Endothelial cell of umbilical vein (primary cell): Measurements from ENCODE around the gene BLTP3B. TPM values are rescaled to one million over a fixed set of nuclear protein-coding genes. Genes with fewer than 3 reads are reported as not detected.

ENCODE experiments used
- BruUV-seq: library from RNA; stranded (reverse); fragments of 400-500 nt; replicated peaks from 2 replicates; lab custom pipeline; 2021; lab: Mats Ljungman, UMichigan
- CTCF ChIA-PET: fragments of 300-600, 350-600 bp; sonication (Branson Sonifier 250); formaldehyde crosslinking; loops from one replicate; lab custom pipeline; 2021; ENCODE audit warnings: antibody characterized with exemption, inconsistent platforms; lab: Charles Lee
- POLR2A ChIA-PET: fragments of 300-600, 350-600 bp; sonication (Branson Sonifier 250); formaldehyde crosslinking; loops from one replicate; lab custom pipeline; 2021; ENCODE audit warnings: antibody characterized with exemption, inconsistent platforms; lab: Charles Lee
- DNase-seq: peaks from one replicate; pipeline ENCODE4 v3.0.0-alpha.2; 2011; ENCODE audit warnings: low read depth, low spot score
- FAIRE-seq: peaks from 2 replicates; lab custom pipeline; 2011; peaks lifted over from hg19 to GRCh38; lab: Jason Lieb, UNC
- H2AFZ ChIP-seq: 2 replicates; pipeline ENCODE4 v1.6.0; 2012; ENCODE audit warnings: low read depth, low read length, control low read depth, inconsistent platforms
- H3K27ac ChIP-seq: 2 replicates; pipeline ENCODE4 v1.5.1; 2011; ENCODE audit warnings: low read depth, mild to moderate bottlenecking, control low read depth, low read length, moderate library complexity; ENCODE audit not compliant: insufficient read depth
- H3K27me3 ChIP-seq, 2 experiments: 2 replicates each; pipeline versions ENCODE4 v1.6.0 to v1.6.1; 2011; ENCODE audit warnings: low read length in 2 of 2, mixed read lengths in 1 of 2; ENCODE audit not compliant: control insufficient read depth in 2 of 2, insufficient read depth in 2 of 2
- H3K36me3 ChIP-seq, 2 experiments: 2 replicates in 1 of 2; 3 replicates in 1 of 2; pipeline ENCODE4 v1.5.1; 2011; ENCODE audit warnings: low read length in 2 of 2, mild to moderate bottlenecking in 1 of 2, moderate library complexity in 1 of 2; ENCODE audit not compliant: control insufficient read depth in 2 of 2, insufficient read depth in 2 of 2; ENCODE audit errors: extremely low read depth in 1 of 2
- H3K4me1 ChIP-seq: 3 replicates; pipeline ENCODE4 v1.5.1; 2011; ENCODE audit warnings: mild to moderate bottlenecking, low read length; ENCODE audit not compliant: control insufficient read depth, insufficient read depth; ENCODE audit errors: extremely low read depth
- H3K4me2 ChIP-seq: 2 replicates; pipeline ENCODE4 v1.6.1; 2011; ENCODE audit warnings: low read length, control low read depth, mixed read lengths; ENCODE audit not compliant: insufficient read depth
- H3K4me3 ChIP-seq, 3 experiments: fragments of 200-600 bp in 1 of 3; sonication (generic), shearing (Covaris generic) in 1 of 3; replicated peaks in 1 of 3; 2 replicates each; pipeline ENCODE4 v1.5.1; 2011 to 2016; ENCODE audit warnings: control low read depth in 3 of 3, low read length in 3 of 3, mild to moderate bottlenecking in 2 of 3, inconsistent platforms in 1 of 3, low read depth in 1 of 3, moderate library complexity in 1 of 3; ENCODE audit not compliant: insufficient read depth in 1 of 3
- H3K79me2 ChIP-seq: 2 replicates; pipeline ENCODE4 v1.6.0; 2012; ENCODE audit warnings: low read length, inconsistent platforms; ENCODE audit not compliant: control insufficient read depth, insufficient read depth
- H3K9ac ChIP-seq: replicated peaks from 2 replicates; pipeline ENCODE3; 2011; ENCODE audit warnings: low read length, control low read depth; ENCODE audit not compliant: insufficient read depth; ENCODE audit errors: extremely low read depth
- H3K9me1 ChIP-seq: replicated peaks from 3 replicates; pipeline ENCODE4 v1.6.0; 2011; ENCODE audit warnings: mild to moderate bottlenecking, low read length; ENCODE audit not compliant: control insufficient read depth, insufficient read depth; ENCODE audit errors: extremely low read depth
- H3K9me3 ChIP-seq: replicated peaks from 2 replicates; pipeline ENCODE4 v1.5.1; 2012; ENCODE audit warnings: low read length, inconsistent platforms; ENCODE audit not compliant: control insufficient read depth, insufficient read depth
- H4K20me1 ChIP-seq: replicated peaks from 2 replicates; pipeline ENCODE3; 2011; ENCODE audit warnings: mild to moderate bottlenecking, low read length; ENCODE audit not compliant: control insufficient read depth, insufficient read depth; ENCODE audit errors: extremely low read depth
- EZH2 ChIP-seq: IDR thresholded peaks from 2 replicates; pipeline ENCODE4 v1.6.1; 2012; ENCODE audit warnings: borderline replicate concordance, low read depth, mild to moderate bottlenecking, moderate library complexity, low read length, inconsistent platforms; ENCODE audit not compliant: severe bottlenecking
- FOS ChIP-seq: IDR thresholded peaks from 2 replicates; pipeline ENCODE4 v1.6.1; 2011; ENCODE audit warnings: mild to moderate bottlenecking, low read length, moderate library complexity, borderline replicate concordance; ENCODE audit not compliant: insufficient read depth
- GATA2 ChIP-seq: IDR thresholded peaks from 2 replicates; pipeline ENCODE4 v1.7.0; 2011; ENCODE audit warnings: low read depth, mild to moderate bottlenecking, moderate library complexity, mixed read lengths, low read length; ENCODE audit not compliant: insufficient read length, insufficient read depth
- JUN ChIP-seq: IDR thresholded peaks from 2 replicates; pipeline ENCODE4 v1.6.1; 2011; ENCODE audit warnings: borderline replicate concordance, low read depth; ENCODE audit not compliant: insufficient read length, insufficient read depth
- MYC ChIP-seq: IDR thresholded peaks from one replicate; pipeline ENCODE4 v1.6.1; 2011; ENCODE audit warnings: mild to moderate bottlenecking, low read depth, low read length
- POLR2A ChIP-seq: IDR thresholded peaks from 2 replicates; pipeline ENCODE4 v1.6.1; 2012; ENCODE audit warnings: low read depth, mild to moderate bottlenecking, control low read depth, low read length
- POLR2AphosphoS5 ChIP-seq: IDR thresholded peaks from 2 replicates; pipeline ENCODE4 v1.6.1; 2012; ENCODE audit warnings: low read depth, mild to moderate bottlenecking, control low read depth, low read length, moderate library complexity; ENCODE audit not compliant: insufficient read depth
- dilution Hi-C: fragments of 300-500 bp; cut with MboI; formaldehyde crosslinking; loops from one replicate; pipeline ENCODE4 v1.15.0; 2019; ENCODE audit warnings: low sequenced_read_pairs; ENCODE audit not compliant: extremely low pct_ligation_motif_present
- intact Hi-C: fragments of 100-400 bp; cut with micrococcal nuclease; formaldehyde crosslinking; loops from one replicate; pipeline ENCODE4 v1.10.0; 2022
- polyA plus RNA-seq, 4 experiments: library from polyadenylated mRNA; depleted of rRNA in 3 of 4; stranded (reverse) in 3 of 4; unstranded in 1 of 4; fragments of >200 nt; gene quantifications; 2 replicates each; pipeline versions ENCODE4 v1.2.1 to v1.2.3, GENCODE V29; 2011 to 2012; ENCODE audit warnings: missing spikeins in 1 of 4
- total RNA-seq: library from RNA; stranded (reverse); gene quantifications from 2 replicates; pipeline ENCODE4 v1.2.3, GENCODE V29; 2021
- TF ChIP-seq, protein P1 (sequence below): IDR thresholded peaks from 2 replicates; pipeline ENCODE4 v1.6.1; 2011; ENCODE audit not compliant: insufficient read depth, insufficient read length
- TF ChIP-seq, protein P2 (sequence below), 2 donors: IDR thresholded peaks; 1 replicate in 1 of 2; 2 replicates in 1 of 2; pipeline ENCODE4 v1.5.1; 2011; ENCODE audit warnings: low read length in 2 of 2, mild to moderate bottlenecking in 2 of 2, moderate library complexity in 2 of 2, control low read depth in 1 of 2, inconsistent platforms in 1 of 2, low read depth in 1 of 2; ENCODE audit not compliant: insufficient read depth in 1 of 2; ENCODE audit errors: extremely low read depth in 1 of 2

The BLTP3B gene
- total and polyA plus RNA-seq, 2 donors (not counting 3 experiments of a cell fraction or from before 2014, with no cell fraction given): 5.4 to 17.9 TPM

DNA sequence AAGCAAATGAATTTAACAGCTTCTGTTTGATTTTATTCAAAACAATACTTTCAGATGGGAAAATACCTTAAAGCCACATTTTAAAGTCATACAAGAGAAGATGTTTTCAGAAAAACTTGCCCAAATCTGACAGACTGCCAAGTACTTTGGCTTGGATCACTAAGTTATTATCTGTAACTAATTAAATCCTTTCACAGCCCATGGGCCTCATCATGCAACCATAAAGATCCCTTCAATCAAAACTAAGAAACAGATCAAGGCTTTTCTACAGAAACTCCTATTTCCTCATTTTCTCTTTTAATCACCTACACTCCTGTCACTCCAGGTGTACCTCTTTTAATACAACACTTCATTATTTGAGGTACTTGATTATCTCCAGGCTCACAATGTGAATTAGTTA, 28.1 kb downstream of the BLTP3B start:
- ChIA-PET CTCF (interaction anchor here (2.4 kb wide), 1 partner anchor 13 kb away, joined by 5 read pairs; no protein-coding TSS in a partner anchor), POLR2A (no interaction called here)
- Histone ChIP-seq H2AFZ (no peak overlapping the region), H4K20me1 (peaks cover 2% of the 10 kb centered on the region), H3K9ac (no peak overlapping the region), H3K79me2 (peaks cover 50% of the 10 kb centered on the region), H3K4me1 (no peaks in the 10 kb centered on the region), H3K4me3 (no peak overlapping the region), H3K4me2 (no peak overlapping the region), H3K9me1 (no peaks in the 10 kb centered on the region), H3K27me3 (no peaks in the 10 kb centered on the region), H3K36me3 (no peaks in the 10 kb centered on the region), H3K9me3 (no peaks in the 10 kb centered on the region), H3K27ac (no peak overlapping the region)
- no peak for DNase-seq
- BruUV-seq: no TSS peak
- no peak for TF ChIP-seq GATA2
- no peak for TF ChIP-seq POLR2A
- TF ChIP-seq, protein P1, sequence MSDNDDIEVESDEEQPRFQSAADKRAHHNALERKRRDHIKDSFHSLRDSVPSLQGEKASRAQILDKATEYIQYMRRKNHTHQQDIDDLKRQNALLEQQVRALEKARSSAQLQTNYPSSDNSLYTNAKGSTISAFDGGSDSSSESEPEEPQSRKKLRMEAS: no peak
- TF ChIP-seq JUN: no peak
- no peak for TF ChIP-seq FOS
- TF ChIP-seq POLR2AphosphoS5: no peak
- no peak for TF ChIP-seq MYC
- TF ChIP-seq, protein P2, sequence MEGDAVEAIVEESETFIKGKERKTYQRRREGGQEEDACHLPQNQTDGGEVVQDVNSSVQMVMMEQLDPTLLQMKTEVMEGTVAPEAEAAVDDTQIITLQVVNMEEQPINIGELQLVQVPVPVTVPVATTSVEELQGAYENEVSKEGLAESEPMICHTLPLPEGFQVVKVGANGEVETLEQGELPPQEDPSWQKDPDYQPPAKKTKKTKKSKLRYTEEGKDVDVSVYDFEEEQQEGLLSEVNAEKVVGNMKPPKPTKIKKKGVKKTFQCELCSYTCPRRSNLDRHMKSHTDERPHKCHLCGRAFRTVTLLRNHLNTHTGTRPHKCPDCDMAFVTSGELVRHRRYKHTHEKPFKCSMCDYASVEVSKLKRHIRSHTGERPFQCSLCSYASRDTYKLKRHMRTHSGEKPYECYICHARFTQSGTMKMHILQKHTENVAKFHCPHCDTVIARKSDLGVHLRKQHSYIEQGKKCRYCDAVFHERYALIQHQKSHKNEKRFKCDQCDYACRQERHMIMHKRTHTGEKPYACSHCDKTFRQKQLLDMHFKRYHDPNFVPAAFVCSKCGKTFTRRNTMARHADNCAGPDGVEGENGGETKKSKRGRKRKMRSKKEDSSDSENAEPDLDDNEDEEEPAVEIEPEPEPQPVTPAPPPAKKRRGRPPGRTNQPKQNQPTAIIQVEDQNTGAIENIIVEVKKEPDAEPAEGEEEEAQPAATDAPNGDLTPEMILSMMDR (IDR thresholded peaks at IDR 0.05; ENCODE audit: extremely low read depth in 1 of 2, insufficient read depth in 1 of 2, low read depth in 1 of 2, low read length in 2 of 2): no peak
- no peak for TF ChIP-seq EZH2
- dilution Hi-C loops: no loop called here
- FAIRE-seq: no peak
- intact Hi-C loops: no loop called here
